SU-DHL-6 (cell line): ENCODE measurements around the gene C10orf71.

Source experiments
- H2AFZ ChIP-seq: fragments of 200-600 bp; sonication (generic); 2 replicates; pipeline ENCODE4 v1.6.1; 2014; ENCODE audit warnings: low read depth, mild to moderate bottlenecking, moderate library complexity, mixed read lengths, antibody characterized with exemption, low read length; ENCODE audit not compliant: severe bottlenecking
- H3F3A ChIP-seq: fragments of 200-600 bp; shearing (Covaris generic); 2 replicates; pipeline ENCODE4 v1.6.0; 2016; ENCODE audit warnings: antibody characterized with exemption, mild to moderate bottlenecking; ENCODE audit not compliant: insufficient read depth
- H3K27ac ChIP-seq: fragments of 200-600 bp; sonication (generic); 2 replicates; pipeline ENCODE4 v1.5.1; 2016; ENCODE audit warnings: low read depth, mild to moderate bottlenecking, low read length, moderate library complexity, mixed read lengths
- H3K27me3 ChIP-seq: fragments of 200-600 bp; sonication (generic), shearing (Covaris generic); 2 replicates; pipeline ENCODE4 v1.6.0; 2014; ENCODE audit warnings: mild to moderate bottlenecking, low read length
- H3K36me3 ChIP-seq: fragments of 200-600 bp; sonication (generic); 2 replicates; pipeline ENCODE4 v1.6.1; 2014; ENCODE audit warnings: mild to moderate bottlenecking, low read length, mixed read lengths
- H3K4me2 ChIP-seq: fragments of 300-600, 200-600 bp; shearing (Covaris generic), sonication (generic); 2 replicates; pipeline ENCODE4 v1.6.0; 2014; ENCODE audit warnings: low read length, low read depth, mild to moderate bottlenecking; ENCODE audit not compliant: poor library complexity, severe bottlenecking
- H3K4me3 ChIP-seq: fragments of 200-600 bp; sonication (generic); 2 replicates; pipeline ENCODE4 v1.5.1; 2014; ENCODE audit warnings: antibody characterized with exemption, low read length, mild to moderate bottlenecking, mixed read lengths; ENCODE audit not compliant: insufficient read depth, poor library complexity, severe bottlenecking
- H3K79me2 ChIP-seq: fragments of 200-600 bp; sonication (generic); 2 replicates; pipeline ENCODE4 v1.6.1; 2014; ENCODE audit warnings: mild to moderate bottlenecking, low read length, moderate library complexity; ENCODE audit not compliant: insufficient read depth
- H3K9ac ChIP-seq: fragments of 200-600 bp; sonication (generic); 2 replicates; pipeline ENCODE4 v1.7.0; 2014; ENCODE audit warnings: mild to moderate bottlenecking, low read length
- H3K9me2 ChIP-seq: fragments of 200-600 bp; sonication (generic); replicated peaks from 2 replicates; pipeline ENCODE4 v1.6.1; 2014; ENCODE audit warnings: low read length; ENCODE audit not compliant: insufficient read depth
- H3K9me3 ChIP-seq: fragments of 200-600 bp; sonication (generic); 2 replicates; pipeline ENCODE4 v1.6.1; 2014; ENCODE audit warnings: low read length, mixed read lengths; ENCODE audit not compliant: insufficient read depth
- H4K20me1 ChIP-seq: fragments of 200-600 bp; sonication (generic); 2 replicates; pipeline ENCODE4 v1.6.1; 2014; ENCODE audit warnings: low read depth, mild to moderate bottlenecking, antibody characterized with exemption, low read length, moderate library complexity, mixed read lengths
- EZH2phosphoT487 ChIP-seq: fragments of 200-600 bp; sonication (generic), shearing (Covaris generic); conservative IDR thresholded peaks from 2 replicates; pipeline ENCODE4 v1.6.1; 2018; ENCODE audit warnings: mild to moderate bottlenecking, antibody characterized with exemption, low read length, moderate library complexity, mixed read lengths
- TF ChIP-seq, protein P1 (sequence below): fragments of 200-600 bp; sonication (generic); IDR thresholded peaks from one replicate; pipeline ENCODE4 v1.5.1; 2017; ENCODE audit warnings: antibody characterized with exemption, mild to moderate bottlenecking, low read length, moderate library complexity; ENCODE audit not compliant: insufficient read depth, poor library complexity, severe bottlenecking

C10orf71 gene

DNA sequence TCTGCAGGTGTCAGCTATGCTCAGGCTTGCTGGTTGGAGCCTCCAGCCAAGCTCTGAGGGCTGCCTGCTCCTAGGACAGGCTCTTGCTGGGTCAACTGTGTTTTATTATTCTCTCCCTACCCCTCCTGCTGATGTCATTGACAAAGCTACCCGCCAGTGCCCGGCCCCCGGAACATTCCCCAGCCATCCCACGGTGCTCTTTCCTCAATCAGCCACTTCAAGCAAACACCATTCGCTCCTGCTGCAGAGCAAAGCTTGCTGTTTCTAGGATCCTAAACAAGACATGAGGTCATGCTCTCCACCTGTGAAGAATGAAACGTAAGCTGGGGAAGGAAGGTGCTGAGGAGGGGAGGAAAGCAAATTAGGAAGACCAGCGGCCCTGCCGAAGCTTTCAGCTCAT lies 2.1 kb upstream of the C10orf71 start:
- Histone ChIP-seq H3K79me2 (no peaks in the 10 kb centered on the region), H3K9ac (no peak overlapping the region), H3K4me3 (no peak overlapping the region), H3K4me2 (no peak overlapping the region), H3K27me3 (no peaks in the 10 kb centered on the region), H4K20me1 (no peaks in the 10 kb centered on the region), H3K36me3 (no peaks in the 10 kb centered on the region), H3K9me3 (no peaks in the 10 kb centered on the region), H2AFZ (no peak overlapping the region), H3K27ac (no peak overlapping the region), H3K9me2 (no peaks in the 10 kb centered on the region), H3F3A (peaks cover 5% of the 10 kb centered on the region; the same call in 1 of the 2 replicates)
- TF ChIP-seq, protein P1, sequence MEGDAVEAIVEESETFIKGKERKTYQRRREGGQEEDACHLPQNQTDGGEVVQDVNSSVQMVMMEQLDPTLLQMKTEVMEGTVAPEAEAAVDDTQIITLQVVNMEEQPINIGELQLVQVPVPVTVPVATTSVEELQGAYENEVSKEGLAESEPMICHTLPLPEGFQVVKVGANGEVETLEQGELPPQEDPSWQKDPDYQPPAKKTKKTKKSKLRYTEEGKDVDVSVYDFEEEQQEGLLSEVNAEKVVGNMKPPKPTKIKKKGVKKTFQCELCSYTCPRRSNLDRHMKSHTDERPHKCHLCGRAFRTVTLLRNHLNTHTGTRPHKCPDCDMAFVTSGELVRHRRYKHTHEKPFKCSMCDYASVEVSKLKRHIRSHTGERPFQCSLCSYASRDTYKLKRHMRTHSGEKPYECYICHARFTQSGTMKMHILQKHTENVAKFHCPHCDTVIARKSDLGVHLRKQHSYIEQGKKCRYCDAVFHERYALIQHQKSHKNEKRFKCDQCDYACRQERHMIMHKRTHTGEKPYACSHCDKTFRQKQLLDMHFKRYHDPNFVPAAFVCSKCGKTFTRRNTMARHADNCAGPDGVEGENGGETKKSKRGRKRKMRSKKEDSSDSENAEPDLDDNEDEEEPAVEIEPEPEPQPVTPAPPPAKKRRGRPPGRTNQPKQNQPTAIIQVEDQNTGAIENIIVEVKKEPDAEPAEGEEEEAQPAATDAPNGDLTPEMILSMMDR: no peak
- no peak for TF ChIP-seq EZH2phosphoT487

DNA sequence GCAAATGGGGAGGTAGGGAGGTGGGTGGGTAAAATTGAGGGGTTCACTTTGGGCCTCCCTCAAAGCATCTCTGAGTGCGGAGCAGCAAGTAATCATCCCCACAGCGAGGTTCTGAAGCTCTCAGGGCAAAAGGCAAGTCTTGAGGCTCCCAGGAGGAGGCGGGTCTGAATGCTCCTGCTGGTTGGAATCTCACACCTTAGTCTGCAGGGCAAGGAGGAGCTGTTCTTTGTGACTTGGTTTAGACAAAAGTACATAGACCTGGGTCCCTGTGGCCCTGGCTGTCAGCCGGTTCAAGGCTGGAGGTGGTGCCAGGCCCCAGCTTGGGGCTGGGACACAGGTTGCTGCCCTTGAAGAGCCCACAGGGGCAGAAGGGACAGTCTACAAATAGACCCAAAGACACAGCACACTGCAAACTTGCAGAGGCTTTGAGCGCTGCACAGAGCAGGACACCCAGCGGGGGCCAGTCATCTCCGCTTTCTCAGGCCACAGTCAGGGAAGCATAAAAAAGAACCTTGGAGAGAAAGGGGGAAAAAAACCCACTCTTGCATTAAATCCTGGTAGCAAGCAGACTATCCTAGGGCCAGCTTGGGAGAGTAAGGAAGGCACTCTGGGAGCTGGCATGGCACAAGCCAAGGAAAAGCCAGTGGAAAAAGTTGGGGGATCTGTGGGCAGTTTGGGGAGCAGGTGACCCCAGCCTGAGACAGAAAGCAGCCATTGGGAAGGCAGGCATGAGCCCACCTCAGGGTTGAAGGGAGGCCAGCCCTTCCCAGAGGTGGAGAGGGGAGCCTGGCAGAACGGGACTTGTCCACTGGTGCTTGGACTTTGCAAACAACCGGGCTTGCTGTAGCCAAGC lies 926 bp upstream of the C10orf71 start:
- H3K36me3 ChIP-seq: no peaks in the 10 kb centered on the region
- H3K4me3 ChIP-seq: no peak overlapping the region
- no peaks in the 10 kb centered on the region for H4K20me1 ChIP-seq
- H3F3A ChIP-seq: peaks cover 5% of the 10 kb centered on the region; the same call in 1 of the 2 replicates
- no peak overlapping the region for H2AFZ ChIP-seq
- no peaks in the 10 kb centered on the region for H3K9me2 ChIP-seq
- TF ChIP-seq, protein P1: no peak
- TF ChIP-seq EZH2phosphoT487: no peak
- no peak overlapping the region for H3K4me2 ChIP-seq
- no peaks in the 10 kb centered on the region for H3K9me3 ChIP-seq
- no peak overlapping the region for H3K27ac ChIP-seq
- H3K79me2 ChIP-seq: no peaks in the 10 kb centered on the region
- H3K9ac ChIP-seq: no peak overlapping the region
- no peaks in the 10 kb centered on the region for H3K27me3 ChIP-seq

DNA sequence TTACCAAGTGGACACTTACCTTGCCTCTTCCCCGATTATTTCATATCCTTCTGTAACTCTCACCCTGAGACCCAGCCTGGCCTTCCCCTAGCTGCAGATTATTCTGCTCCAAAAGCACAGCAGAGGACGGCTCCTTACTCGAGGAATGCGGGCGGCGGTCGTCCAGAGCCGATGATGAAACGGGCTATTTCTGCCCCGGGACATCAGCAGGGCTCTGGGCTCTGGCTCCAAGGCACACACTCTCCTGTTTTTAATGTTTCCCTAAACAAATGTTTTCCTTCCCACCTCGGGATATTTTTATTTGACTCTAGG lies 343 bp upstream of the C10orf71 start:
- no peaks in the 10 kb centered on the region for H3K9me3 ChIP-seq
- H3K4me2 ChIP-seq: peak overlapping the region; percentile 60
- no peaks in the 10 kb centered on the region for H3K9me2 ChIP-seq
- peaks cover 5% of the 10 kb centered on the region; the same call in 1 of the 2 replicates for H3F3A ChIP-seq
- no peaks in the 10 kb centered on the region for H3K79me2 ChIP-seq
- H3K27me3 ChIP-seq: no peaks in the 10 kb centered on the region
- H3K36me3 ChIP-seq: no peaks in the 10 kb centered on the region
- H3K27ac ChIP-seq: no peak overlapping the region
- no peak for TF ChIP-seq EZH2phosphoT487
- TF ChIP-seq, protein P1: no peak
- H3K4me3 ChIP-seq: no peak overlapping the region
- H4K20me1 ChIP-seq: no peaks in the 10 kb centered on the region
- no peak overlapping the region for H2AFZ ChIP-seq
- H3K9ac ChIP-seq: no peak overlapping the region
